Left lung (tissue), 10 donors: ENCODE results near the gene DACH1. TPM values are rescaled to one million over a fixed set of nuclear protein-coding genes. Genes with fewer than 3 reads are reported as not detected.

ENCODE experiments used
- ATAC-seq: fragments of 200-7000 bp; cut with Tn5 transposase; one replicate; pipeline ENCODE4 v1.9.1; 2020; ENCODE audit warnings: moderate library complexity
- DNase-seq, 4 donors: peaks; one replicate each; pipeline ENCODE4 v3.0.0-alpha.2; 2013 to 2020
- H3K27ac ChIP-seq, 2 donors: fragments of 200-600 bp; sonication (generic) in 1 of 2; one replicate each; pipeline versions ENCODE4 v1.5.0 to v1.8.0; 2020 to 2021
- H3K27me3 ChIP-seq, 2 donors: fragments of 200-600 bp; sonication (generic) in 1 of 2; one replicate each; pipeline versions ENCODE4 v1.5.0 to v1.8.0; 2020 to 2021
- H3K36me3 ChIP-seq, 2 donors: fragments of 200-600 bp; sonication (generic) in 1 of 2; one replicate each; pipeline versions ENCODE4 v1.5.0 to v1.8.0; 2020 to 2021
- H3K4me1 ChIP-seq, 2 donors: fragments of 200-600 bp; one replicate each; pipeline ENCODE4 v1.8.0; 2021
- H3K4me3 ChIP-seq, 2 donors: fragments of 200-600 bp; sonication (generic) in 1 of 2; one replicate each; pipeline versions ENCODE4 v1.5.0 to v1.8.0; 2020 to 2021; ENCODE audit warnings: mild to moderate bottlenecking in 1 of 2
- H3K9me3 ChIP-seq, 2 donors: fragments of 200-600 bp; sonication (generic) in 1 of 2; one replicate each; pipeline versions ENCODE4 v1.5.0 to v1.8.0; 2020 to 2021
- CTCF ChIP-seq, 2 donors: fragments of 200-600 bp; sonication (generic) in 1 of 2; IDR thresholded peaks; one replicate each; pipeline versions ENCODE4 v1.5.0 to v1.8.0; 2021; ENCODE audit warnings: antibody characterized with exemption in 2 of 2
- intact Hi-C, 2 donors: fragments of 100-400 bp; cut with DNase I; formaldehyde crosslinking; loops; one replicate each; pipeline versions ENCODE4 v1.11.2 to v1.14.2; 2022
- polyA plus RNA-seq, 6 donors: library from polyadenylated mRNA; unstranded; fragments of 120-200 nt; gene quantifications; one replicate each; pipeline ENCODE4 v1.2.1, GENCODE V29; 2013; ENCODE audit not compliant: insufficient read length in 6 of 6
- total RNA-seq, 2 donors: library from RNA; stranded (reverse); fragmentation: NEBNext Ultra II Directional; extraction: Animal tissue kit (Norgen Biotek cat#: 25700); gene quantifications; one replicate each; pipeline ENCODE4 v1.2.1, GENCODE V29; 2021
- donor health status: DM: no; HTN: yes; CAD: no.
- donor health status: DM: no; HTN: no; CAD: no.

Gene DACH1
- total and polyA plus RNA-seq, 8 donors = 4.6 to 47.5 (median 43.9) TPM

DNA sequence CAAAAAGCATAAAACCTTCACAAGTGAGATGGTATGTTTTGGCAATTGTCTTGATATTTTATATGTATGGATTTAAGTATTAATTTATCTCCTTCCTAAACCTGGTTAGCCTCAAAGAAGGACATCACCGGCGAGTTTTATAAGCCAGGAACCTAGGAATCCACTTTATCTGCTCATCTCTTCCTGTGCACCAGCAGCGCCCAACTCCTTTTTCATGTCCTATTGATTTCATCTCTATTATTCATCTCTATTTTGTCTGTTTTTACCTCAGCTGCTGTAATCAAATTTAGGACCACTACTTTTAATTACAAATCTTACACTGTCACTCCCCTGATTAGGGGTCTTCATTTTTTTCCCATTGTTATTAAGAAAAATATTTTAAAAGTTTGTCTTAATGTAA is 286.4 kb downstream of the DACH1 start:
- no peak for TF ChIP-seq CTCF (IDR thresholded peaks at IDR 0.05)
- DNase-seq = no peak
- Histone ChIP-seq H3K27ac (no peak overlapping the region), H3K9me3 (no peaks in the 10 kb centered on the region), H3K4me3 (no peak overlapping the region), H3K4me1 (no peaks in the 10 kb centered on the region), H3K27me3 (no peaks in the 10 kb centered on the region), H3K36me3 (no peaks in the 10 kb centered on the region)
- intact Hi-C loops = no loop called here
- ATAC-seq = no peak

DNA sequence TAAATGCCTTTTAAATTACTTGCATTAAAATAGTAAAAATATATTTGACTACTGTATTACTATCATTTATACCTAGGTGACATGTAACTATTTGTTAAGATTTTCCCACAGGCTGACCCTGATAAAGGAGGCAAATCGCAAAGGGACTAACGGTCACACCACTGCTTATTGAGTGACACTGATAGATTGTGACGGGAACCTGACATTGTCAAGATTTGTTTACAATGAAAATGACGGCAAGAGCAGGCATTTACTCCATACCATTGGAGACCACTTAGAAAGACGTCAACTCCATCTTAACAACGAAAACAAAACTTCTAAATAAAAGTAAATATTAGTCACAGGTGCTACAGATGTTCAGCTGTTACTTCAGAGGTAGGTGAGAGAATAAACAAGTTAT is 289.0 kb downstream of the DACH1 start:
- Histone ChIP-seq H3K4me3 (no peak overlapping the region), H3K27ac (no peak overlapping the region), H3K9me3 (no peaks in the 10 kb centered on the region), H3K27me3 (no peaks in the 10 kb centered on the region), H3K36me3 (no peaks in the 10 kb centered on the region), H3K4me1 (no peaks in the 10 kb centered on the region)
- no peak for TF ChIP-seq CTCF (IDR thresholded peaks at IDR 0.05)
- DNase-seq (no peak), ATAC-seq (no peak)
- intact Hi-C loops = no loop called here

DNA sequence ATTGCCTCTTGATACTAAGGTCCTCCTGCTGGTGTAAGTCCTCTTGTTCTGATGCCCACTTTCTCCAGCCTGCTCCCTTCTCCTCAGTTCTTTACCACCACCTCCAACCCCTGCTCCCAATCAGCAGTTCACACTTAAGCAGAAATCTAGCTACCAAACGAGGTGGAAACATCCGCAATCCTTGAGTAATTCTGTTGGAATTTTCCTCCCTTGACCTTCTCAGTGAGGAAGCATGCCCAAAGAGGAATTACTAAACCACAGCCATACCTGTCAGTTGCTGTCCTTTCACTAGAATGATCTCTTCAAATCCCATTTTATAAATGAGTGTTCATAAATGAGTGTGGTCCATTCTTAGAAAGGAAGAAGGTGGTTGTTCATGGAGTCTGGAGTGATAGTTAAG is 289.9 kb downstream of the DACH1 start:
- H3K4me1 ChIP-seq = no peaks in the 10 kb centered on the region
- intact Hi-C loops = no loop called here
- H3K9me3 ChIP-seq = no peaks in the 10 kb centered on the region
- no peaks in the 10 kb centered on the region for H3K27me3 ChIP-seq
- no peak for TF ChIP-seq CTCF (IDR thresholded peaks at IDR 0.05)
- no peak overlapping the region for H3K27ac ChIP-seq
- no peak for ATAC-seq
- no peak for DNase-seq
- no peaks in the 10 kb centered on the region for H3K36me3 ChIP-seq
- no peak overlapping the region for H3K4me3 ChIP-seq

GRCh38 chr13:71576571-71576970 is 290.4 kb downstream of the DACH1 start:
- ATAC-seq = no peak
- no peak for DNase-seq
- intact Hi-C loops = no loop called here
- no peaks in the 10 kb centered on the region for H3K9me3 ChIP-seq
- no peaks in the 10 kb centered on the region for H3K27me3 ChIP-seq
- no peak overlapping the region for H3K4me3 ChIP-seq
- TF ChIP-seq CTCF (IDR thresholded peaks at IDR 0.05) = no peak
- H3K36me3 ChIP-seq = peaks cover 0 to 4% of the 10 kb centered on the region in 2 donors
- H3K27ac ChIP-seq = no peak overlapping the region
- H3K4me1 ChIP-seq = no peaks in the 10 kb centered on the region

- ATAC-seq = no peak
- H3K4me1 ChIP-seq = no peaks in the 10 kb centered on the region
- intact Hi-C loops = no loop called here
- no peaks in the 10 kb centered on the region for H3K27me3 ChIP-seq
- DNase-seq = no peak
- H3K4me3 ChIP-seq = no peak overlapping the region
- H3K27ac ChIP-seq = no peak overlapping the region
- no peaks in the 10 kb centered on the region for H3K9me3 ChIP-seq
- TF ChIP-seq CTCF (IDR thresholded peaks at IDR 0.05) = no peak
- no peaks in the 10 kb centered on the region for H3K36me3 ChIP-seq
Measured at GRCh38 chr13:71546881-71547280, 320.1 kb downstream of the DACH1 start.
